ENCODE results near the gene ARL3. TPM values are rescaled to one million over a fixed set of nuclear protein-coding genes. Genes with fewer than 3 reads are reported as not detected.
"Not testable (repeated sequence)": the region's sequence is repeated elsewhere in the genome, so short reads cannot be mapped to it uniquely, and the experiment has no call there.

Gene ARL3
- total RNA-seq, 1 experiment from 2014 or later, result 13.3 TPM

DNA sequence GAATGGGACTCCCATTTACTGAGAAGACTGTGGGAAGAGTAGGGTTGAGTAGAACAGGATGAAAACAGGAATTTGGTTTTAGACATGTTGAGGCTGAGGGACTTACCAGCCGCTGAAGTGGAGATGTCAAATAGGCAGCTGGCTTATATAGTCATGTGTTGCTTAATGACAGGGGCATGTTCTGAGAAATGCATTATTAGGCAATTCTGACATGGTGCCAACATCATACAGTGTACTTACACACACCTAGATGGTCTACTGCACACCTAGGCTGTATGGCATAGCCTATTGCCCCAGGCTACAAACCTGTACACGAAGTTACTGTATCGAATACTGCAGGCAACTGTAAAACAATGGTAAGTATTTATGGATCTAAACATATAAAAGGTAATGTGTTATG is 17.5 kb downstream of the ARL3 start (continued):
- TF ChIP-seq, protein P1, sequence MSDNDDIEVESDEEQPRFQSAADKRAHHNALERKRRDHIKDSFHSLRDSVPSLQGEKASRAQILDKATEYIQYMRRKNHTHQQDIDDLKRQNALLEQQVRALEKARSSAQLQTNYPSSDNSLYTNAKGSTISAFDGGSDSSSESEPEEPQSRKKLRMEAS (IDR thresholded peaks at IDR 0.05), result no peak
- TF ChIP-seq SRF (IDR thresholded peaks at IDR 0.05; ENCODE audit: low read depth), result no peak

DNA sequence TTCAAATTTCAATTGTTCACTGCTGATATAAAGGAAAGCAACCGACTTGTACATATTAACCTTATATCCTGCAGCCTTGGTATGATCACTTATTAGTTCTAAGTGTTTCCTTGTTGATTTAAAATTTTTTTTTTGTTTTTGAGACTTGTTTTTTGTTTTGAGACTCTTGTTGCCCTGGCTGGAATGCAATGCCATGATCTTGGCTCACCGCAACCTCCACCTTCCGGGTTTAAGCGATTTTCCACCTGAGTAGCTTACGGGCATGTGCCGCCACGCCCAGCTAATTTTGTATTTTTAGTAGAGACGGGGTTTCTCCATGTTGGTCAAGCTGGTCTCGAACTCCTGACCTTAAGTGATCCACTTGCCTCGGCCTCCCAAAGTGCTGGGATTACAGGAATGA is 18.8 kb downstream of the ARL3 start:
- H3K27me3 ChIP-seq (ENCODE audit: insufficient read depth, low read length); H3K27ac ChIP-seq (ENCODE audit: low read depth, low read length); H3K79me2 ChIP-seq (ENCODE audit: insufficient read depth, low read length); BruUV-seq (replicated peaks); RAD21 ChIA-PET (ENCODE audit: low non-redundant PET in 1 of 2, low total read pairs in 2 of 2, uncharacterized antibody in 2 of 2, unreplicated experiment in 2 of 2); H3K4me2 ChIP-seq (ENCODE audit: low read length); intact Hi-C loops (cut with micrococcal nuclease); H3K9me2 ChIP-seq (ENCODE audit: insufficient read depth); H3K9me3 ChIP-seq (ENCODE audit: control insufficient read depth in 1 of 2, insufficient read depth in 1 of 2, low read depth in 1 of 2, low read length in 2 of 2); H3K9ac ChIP-seq (ENCODE audit: low read length); CTCF ChIA-PET; ATAC-seq; H2AFZ ChIP-seq (ENCODE audit: low read depth, low read length, poor library complexity, severe bottlenecking); H3K4me3 ChIP-seq (replicated peaks in 1 of 2; ENCODE audit: low read depth in 1 of 2, low read length in 2 of 2); H3K36me3 ChIP-seq (ENCODE audit: control insufficient read depth in 1 of 2, insufficient read depth in 2 of 2, low read length in 2 of 2); DNase-seq (ENCODE audit: low read depth, low spot score); H3K4me1 ChIP-seq (ENCODE audit: control insufficient read depth in 1 of 2, insufficient read depth in 2 of 2, low read length in 2 of 2); POLR2A ChIA-PET; H4K20me1 ChIP-seq (ENCODE audit: insufficient read depth): not testable (repeated sequence)

DNA sequence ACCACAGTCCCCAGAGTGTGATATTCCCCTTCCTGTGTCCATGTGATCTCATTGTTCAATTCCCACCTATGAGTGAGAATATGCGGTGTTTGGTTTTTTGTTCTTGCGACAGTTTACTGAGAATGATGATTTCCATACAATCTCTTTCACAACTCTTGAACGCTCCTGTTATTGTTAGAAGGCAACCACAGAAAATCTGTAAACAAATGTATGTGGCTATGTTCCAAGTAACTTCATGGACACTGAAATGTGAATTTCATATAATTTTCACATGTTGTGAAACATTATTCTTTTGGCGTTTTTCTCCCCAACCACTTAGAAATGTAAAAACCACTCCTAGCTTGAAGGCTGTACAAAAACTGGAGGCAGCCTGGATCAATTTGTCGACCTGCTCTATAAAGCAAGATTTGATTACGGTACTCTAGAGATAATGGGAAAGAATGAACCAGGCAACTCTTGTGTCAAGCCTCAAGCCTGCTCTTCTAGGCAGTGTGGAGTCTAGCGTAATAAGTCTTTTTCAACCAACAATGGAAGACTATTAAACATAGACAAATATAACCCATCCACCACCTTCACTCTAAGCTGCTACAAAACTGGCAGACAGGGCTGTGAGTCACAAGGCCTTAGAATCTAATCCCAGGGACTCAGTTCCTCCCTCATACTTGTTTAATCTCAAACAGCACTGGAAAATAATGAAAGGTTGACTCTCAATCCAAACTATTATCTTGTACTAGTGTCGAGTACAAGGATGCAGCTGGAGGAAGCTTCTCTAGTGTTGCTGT is 22.7 kb downstream of the ARL3 start:
- Histone ChIP-seq H3K4me3 (replicated peaks in 1 of 2; ENCODE audit: low read depth in 1 of 2, low read length in 2 of 2) (no peak overlapping the region), H3K79me2 (ENCODE audit: insufficient read depth, low read length) (no peaks in the 10 kb centered on the region), H3K4me2 (ENCODE audit: low read length) (no peak overlapping the region), H3K27me3 (ENCODE audit: insufficient read depth, low read length) (no peaks in the 10 kb centered on the region), H3K9me3 (ENCODE audit: control insufficient read depth in 1 of 2, insufficient read depth in 1 of 2, low read depth in 1 of 2, low read length in 2 of 2) (no peaks in the 10 kb centered on the region), H3K9ac (ENCODE audit: low read length) (no peak overlapping the region), H4K20me1 (ENCODE audit: insufficient read depth) (no peaks in the 10 kb centered on the region), H2AFZ (ENCODE audit: low read depth, low read length, poor library complexity, severe bottlenecking) (no peak overlapping the region), H3K4me1 (ENCODE audit: control insufficient read depth in 1 of 2, insufficient read depth in 2 of 2, low read length in 2 of 2) (no peaks in the 10 kb centered on the region), H3K9me2 (ENCODE audit: insufficient read depth) (no peaks in the 10 kb centered on the region), H3K27ac (ENCODE audit: low read depth, low read length) (no peak overlapping the region), H3K36me3 (ENCODE audit: control insufficient read depth in 1 of 2, insufficient read depth in 2 of 2, low read length in 2 of 2) (no peaks in the 10 kb centered on the region; a peak in 1 of 4 replicates)
- POLR2A ChIA-PET, result no interaction called here
- RAD21 ChIA-PET (ENCODE audit: low non-redundant PET in 1 of 2, low total read pairs in 2 of 2, uncharacterized antibody in 2 of 2, unreplicated experiment in 2 of 2), result no interaction called here
- no peak for DNase-seq (ENCODE audit: low read depth, low spot score)
- intact Hi-C loops (cut with micrococcal nuclease), result no loop called here
- CTCF ChIA-PET, result interaction anchor here (3.0 kb wide), 1 partner anchor 13 kb away, joined by 11 read pairs; no protein-coding TSS in a partner anchor
- BruUV-seq (replicated peaks), result no TSS peak
- ATAC-seq, result no peak
- TF ChIP-seq SP1 (IDR thresholded peaks at IDR 0.05; ENCODE audit: low read depth) (no peak), SRF (IDR thresholded peaks at IDR 0.05; ENCODE audit: low read depth) (no peak), JUND (IDR thresholded peaks at IDR 0.05) (no peak), YY1 (IDR thresholded peaks at IDR 0.05; ENCODE audit: extremely low read depth, insufficient replicate concordance, low read depth, low read length) (no peak), EGR1 (IDR thresholded peaks at IDR 0.05; ENCODE audit: low read depth) (no peak), RAD21 (IDR thresholded peaks at IDR 0.05; ENCODE audit: low read depth) (no peak), POLR2AphosphoS5 (IDR thresholded peaks at IDR 0.05; ENCODE audit: low read depth, low read length) (no peak), SIN3A (IDR thresholded peaks at IDR 0.05; ENCODE audit: low read depth) (no peak), EZH2phosphoT487 (IDR thresholded peaks at IDR 0.05; ENCODE audit: borderline replicate concordance) (no peak), CEBPB (IDR thresholded peaks at IDR 0.05; ENCODE audit: low read depth) (no peak), CBX3 (IDR thresholded peaks at IDR 0.05; ENCODE audit: low read depth) (no peak), POLR2A (IDR thresholded peaks at IDR 0.05; ENCODE audit: borderline replicate concordance, extremely low read depth, insufficient read depth, insufficient read length) (no peak), EZH2 (IDR thresholded peaks at IDR 0.05) (no peak), TCF7L2 (IDR thresholded peaks at IDR 0.05; ENCODE audit: borderline replicate concordance, extremely low read depth, insufficient read depth, insufficient read length) (no peak), ELF1 (IDR thresholded peaks at IDR 0.05; ENCODE audit: borderline replicate concordance, low read depth) (no peak)
- TF ChIP-seq, protein P2, sequence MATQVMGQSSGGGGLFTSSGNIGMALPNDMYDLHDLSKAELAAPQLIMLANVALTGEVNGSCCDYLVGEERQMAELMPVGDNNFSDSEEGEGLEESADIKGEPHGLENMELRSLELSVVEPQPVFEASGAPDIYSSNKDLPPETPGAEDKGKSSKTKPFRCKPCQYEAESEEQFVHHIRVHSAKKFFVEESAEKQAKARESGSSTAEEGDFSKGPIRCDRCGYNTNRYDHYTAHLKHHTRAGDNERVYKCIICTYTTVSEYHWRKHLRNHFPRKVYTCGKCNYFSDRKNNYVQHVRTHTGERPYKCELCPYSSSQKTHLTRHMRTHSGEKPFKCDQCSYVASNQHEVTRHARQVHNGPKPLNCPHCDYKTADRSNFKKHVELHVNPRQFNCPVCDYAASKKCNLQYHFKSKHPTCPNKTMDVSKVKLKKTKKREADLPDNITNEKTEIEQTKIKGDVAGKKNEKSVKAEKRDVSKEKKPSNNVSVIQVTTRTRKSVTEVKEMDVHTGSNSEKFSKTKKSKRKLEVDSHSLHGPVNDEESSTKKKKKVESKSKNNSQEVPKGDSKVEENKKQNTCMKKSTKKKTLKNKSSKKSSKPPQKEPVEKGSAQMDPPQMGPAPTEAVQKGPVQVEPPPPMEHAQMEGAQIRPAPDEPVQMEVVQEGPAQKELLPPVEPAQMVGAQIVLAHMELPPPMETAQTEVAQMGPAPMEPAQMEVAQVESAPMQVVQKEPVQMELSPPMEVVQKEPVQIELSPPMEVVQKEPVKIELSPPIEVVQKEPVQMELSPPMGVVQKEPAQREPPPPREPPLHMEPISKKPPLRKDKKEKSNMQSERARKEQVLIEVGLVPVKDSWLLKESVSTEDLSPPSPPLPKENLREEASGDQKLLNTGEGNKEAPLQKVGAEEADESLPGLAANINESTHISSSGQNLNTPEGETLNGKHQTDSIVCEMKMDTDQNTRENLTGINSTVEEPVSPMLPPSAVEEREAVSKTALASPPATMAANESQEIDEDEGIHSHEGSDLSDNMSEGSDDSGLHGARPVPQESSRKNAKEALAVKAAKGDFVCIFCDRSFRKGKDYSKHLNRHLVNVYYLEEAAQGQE (IDR thresholded peaks at IDR 0.05; ENCODE audit: low read depth), result no peak

All from HCT116 (cell line).